IPS DF 4.7 (cell line): ENCODE results near the gene EFCAB14.
"Not testable (repeated sequence)": the region's sequence is repeated elsewhere in the genome, so short reads cannot be mapped to it uniquely, and the experiment has no call there.

Experiments used
- DNase-seq: peaks from one replicate; pipeline ENCODE4 v3.0.0-alpha.2; 2013; ENCODE audit warnings: low spot score; ENCODE audit errors: extremely low read depth

Gene EFCAB14

DNA sequence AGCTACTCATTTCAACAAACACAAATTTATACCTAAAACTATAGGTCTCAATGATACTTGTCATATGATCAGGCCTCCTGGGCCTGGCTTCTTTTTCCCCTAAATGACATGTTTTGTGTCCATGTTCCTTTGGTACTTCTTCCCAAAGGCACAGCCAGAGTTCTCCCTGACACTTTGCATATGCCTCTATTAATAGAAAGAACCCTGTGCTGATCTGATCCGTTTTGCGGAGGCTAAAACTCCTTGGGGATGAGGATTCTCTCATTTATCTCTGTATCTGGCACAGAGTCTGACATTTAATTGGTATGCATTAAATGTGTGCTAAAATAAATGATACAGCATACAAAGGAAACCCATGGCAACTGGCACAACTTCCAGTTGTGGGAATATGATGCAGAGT lies 62.3 kb downstream of the EFCAB14 start:
- no peak for DNase-seq

GRCh38 chr1:46655848-46656247 lies 63.1 kb downstream of the EFCAB14 start:
- DNase-seq = no peak

- not testable (repeated sequence) for DNase-seq
Measured at GRCh38 chr1:46654698-46655097, 64.2 kb downstream of the EFCAB14 start.

DNA sequence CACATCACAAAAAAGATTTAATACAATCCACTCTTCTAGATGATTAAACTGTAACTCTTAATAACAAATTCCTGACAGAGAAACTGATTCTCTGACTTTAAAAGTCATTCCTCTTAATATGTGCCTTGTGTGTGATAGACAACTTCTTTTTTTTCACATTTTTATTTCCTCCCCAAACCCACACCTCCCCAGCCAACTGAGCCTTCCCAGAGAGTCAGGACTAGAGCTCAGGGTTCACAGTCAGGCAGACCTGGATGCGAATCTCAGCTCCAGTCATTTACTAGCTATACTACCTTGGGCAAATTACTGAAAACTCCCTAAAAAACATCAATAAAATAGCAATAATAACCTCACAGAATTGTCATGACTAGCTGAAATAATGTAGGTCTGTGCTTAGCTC lies 64.9 kb downstream of the EFCAB14 start:
- DNase-seq = no peak

GRCh38 chr1:46653405-46653958 lies 65.4 kb downstream of the EFCAB14 start:
- DNase-seq = no peak

DNA sequence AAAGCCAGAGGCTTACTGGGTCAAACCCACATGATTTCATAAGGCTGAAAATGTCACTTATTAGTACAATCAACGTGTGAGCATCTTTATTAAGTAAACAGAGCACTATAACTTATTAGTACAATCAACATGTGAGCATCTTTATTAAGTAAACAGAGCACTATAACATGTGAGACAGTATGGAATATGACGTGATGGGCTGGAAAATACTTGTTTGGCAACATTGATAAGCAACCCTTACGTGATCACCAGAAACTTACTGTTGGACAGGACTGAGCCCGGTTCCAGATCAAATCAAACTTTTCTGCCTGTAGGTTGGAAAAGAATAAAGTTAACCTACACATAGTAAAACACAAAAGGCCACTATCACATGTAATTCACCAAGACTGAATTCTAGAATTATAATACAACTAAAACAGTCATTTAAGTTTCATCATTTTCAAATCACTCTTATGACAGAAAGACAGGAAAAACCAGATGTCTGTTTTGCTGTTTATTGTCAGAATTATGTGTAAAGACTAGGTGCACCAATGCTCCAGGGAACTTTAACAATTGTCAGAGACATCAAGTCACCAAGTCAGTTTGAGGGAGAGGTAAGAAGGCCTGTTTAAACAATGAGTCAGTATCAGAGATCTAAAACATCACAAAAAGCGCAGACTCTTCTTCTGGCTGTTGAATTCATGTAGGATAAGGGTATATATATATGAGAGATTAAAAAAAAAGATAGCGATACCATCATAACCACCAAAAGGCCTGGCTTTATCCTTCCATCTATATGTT lies 66.4 kb downstream of the EFCAB14 start:
- no peak for DNase-seq

GRCh38 chr1:46651152-46651551 lies 67.8 kb downstream of the EFCAB14 start:
- not testable (repeated sequence) for DNase-seq

GRCh38 chr1:46650491-46650890 lies 68.4 kb downstream of the EFCAB14 start:
- no peak for DNase-seq

GRCh38 chr1:46649764-46650163 lies 69.2 kb downstream of the EFCAB14 start:
- no peak for DNase-seq

DNA sequence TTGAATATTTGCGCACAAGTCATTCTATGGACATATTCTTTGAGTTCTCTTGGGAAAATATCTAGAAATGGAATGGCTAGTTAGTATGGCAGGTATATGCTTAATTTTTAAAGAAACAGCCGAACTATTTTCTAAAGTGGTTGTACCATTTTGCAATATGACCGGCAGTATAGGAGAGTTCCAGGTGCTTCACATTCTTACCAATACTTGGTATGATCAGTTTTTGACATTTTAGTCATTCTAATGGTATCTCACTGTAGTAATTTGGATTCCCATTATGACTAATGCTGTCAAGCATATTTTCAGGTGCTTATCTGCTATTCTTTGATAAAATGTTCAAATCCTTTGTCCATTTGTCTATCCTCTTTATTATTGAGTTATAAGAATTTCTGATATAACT lies 71.3 kb downstream of the EFCAB14 start:
- no peak for DNase-seq

- DNase-seq = no peak
Measured at GRCh38 chr1:46646844-46647243, 72.1 kb downstream of the EFCAB14 start.

GRCh38 chr1:46646331-46646730 lies 72.6 kb downstream of the EFCAB14 start:
- DNase-seq = no peak

GRCh38 chr1:46645815-46646214 lies 73.1 kb downstream of the EFCAB14 start:
- DNase-seq = no peak

- no peak for DNase-seq
Measured at GRCh38 chr1:46643368-46643775, 75.5 kb downstream of the EFCAB14 start.

- DNase-seq = no peak
Measured at GRCh38 chr1:46642115-46642680, 76.7 kb downstream of the EFCAB14 start.

DNA sequence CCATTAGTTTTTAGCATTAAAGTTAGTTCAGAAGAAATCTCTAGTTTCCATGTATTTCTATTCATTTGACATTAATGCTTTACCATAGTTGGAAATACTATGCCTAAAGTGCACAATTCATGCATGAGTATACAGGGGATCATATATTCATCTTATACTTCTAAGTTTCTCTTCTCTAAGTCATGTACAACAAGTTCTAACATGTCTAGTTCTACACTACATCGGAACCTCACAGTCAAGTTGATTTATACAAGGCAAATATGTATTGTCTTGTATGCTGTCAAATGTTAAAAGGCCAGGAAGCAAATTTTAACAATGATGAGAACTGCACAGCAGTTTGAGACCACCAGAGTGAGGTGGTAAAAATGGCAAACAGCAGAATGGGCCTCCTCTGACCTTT lies 79.4 kb downstream of the EFCAB14 start:
- DNase-seq = no peak

DNA sequence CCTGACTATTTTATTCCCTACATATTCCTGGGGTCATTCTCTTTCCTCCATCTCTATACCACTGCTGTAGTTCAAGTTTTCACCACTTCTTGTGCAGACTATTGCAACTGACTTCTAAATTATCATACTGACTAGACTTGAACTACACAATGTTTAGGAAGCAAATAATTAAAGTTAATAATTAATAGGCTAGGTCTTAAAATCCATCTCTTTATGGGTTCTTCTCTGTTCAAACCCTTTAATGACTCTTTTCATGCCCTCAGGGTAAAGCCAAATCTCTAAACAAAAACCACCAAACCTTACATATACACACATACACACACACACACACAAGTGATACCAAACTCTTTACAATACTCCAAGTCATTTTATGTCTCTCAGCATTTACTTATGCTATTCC lies 80.0 kb downstream of the EFCAB14 start:
- no peak for DNase-seq

GRCh38 chr1:46637444-46638083 lies 81.3 kb downstream of the EFCAB14 start:
- DNase-seq = no peak

DNA sequence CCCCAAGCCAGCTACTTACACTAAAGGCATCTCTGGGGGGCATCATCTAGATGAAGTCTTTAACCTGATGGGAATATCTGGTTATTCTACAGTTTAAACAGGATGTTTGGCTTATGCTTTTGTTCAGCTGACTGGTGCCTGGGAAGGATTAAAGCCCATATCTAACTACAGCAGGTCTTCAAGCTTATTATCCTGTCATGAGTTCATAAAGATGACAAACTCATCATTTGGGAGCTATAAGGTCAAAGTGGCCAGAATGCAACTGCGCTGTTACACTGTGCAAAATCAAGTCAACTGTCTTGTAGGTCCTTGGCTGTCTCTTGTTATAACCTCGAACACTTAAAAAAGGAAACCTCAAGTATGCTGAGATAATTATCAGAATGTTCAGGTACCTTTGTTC lies 83.7 kb downstream of the EFCAB14 start:
- DNase-seq = no peak

- DNase-seq = no peak
Measured at GRCh38 chr1:46630719-46631118, 88.2 kb downstream of the EFCAB14 start.
